Measurements from ENCODE around the gene CNIH2. TPM values are rescaled to one million over a fixed set of nuclear protein-coding genes. Genes with fewer than 3 reads are reported as not detected.

CNIH2 gene
- total and polyA plus RNA-seq, 2 of the 13 experiments (the other 11 are each of a cell fraction or from before 2014, with no cell fraction given), result 0.60 to 0.69 TPM

DNA sequence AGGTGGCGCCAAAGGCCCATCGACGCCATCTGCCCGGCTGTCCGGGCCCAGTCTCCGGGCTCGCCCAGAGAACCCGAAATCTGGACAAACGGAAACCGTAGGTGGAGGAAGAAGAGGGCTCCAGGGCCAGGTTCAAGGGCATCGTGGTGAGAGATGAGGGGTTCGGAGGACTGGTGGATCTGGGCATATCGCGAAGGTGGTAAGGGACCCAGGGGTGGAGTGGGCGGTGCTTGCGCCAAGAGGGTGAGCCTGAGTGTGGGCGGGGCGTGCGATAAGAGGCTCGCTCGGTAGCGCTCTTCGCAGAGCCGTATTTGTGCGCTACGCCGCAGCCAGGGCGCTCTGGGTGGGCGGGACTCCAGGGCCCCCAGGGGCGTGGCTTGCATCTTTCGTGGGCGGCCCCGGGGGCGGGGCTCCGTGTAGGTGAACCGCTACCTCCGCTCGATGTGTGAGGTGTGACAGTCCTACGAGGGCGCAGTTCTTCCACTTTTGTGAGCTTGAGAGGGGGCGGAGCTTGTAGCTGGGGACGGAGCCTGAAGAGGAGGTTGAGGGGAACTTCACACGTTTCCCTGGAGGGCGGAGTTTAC lies 34.1 kb downstream of the CNIH2 start (continued):
- TF ChIP-seq ZSCAN21 (CRISPR knock-in tag; IDR thresholded peaks at IDR 0.05; ENCODE audit: borderline replicate concordance) (peak; percentile 42; the same call in 1 of the 2 replicates), ZMYM4 (CRISPR knock-in tag; IDR thresholded peaks at IDR 0.05) (no peak), JUN (CRISPR knock-in tag; IDR thresholded peaks at IDR 0.05) (peak; percentile 68; the same call in 1 of the 2 replicates), ZNF660 (CRISPR knock-in tag; IDR thresholded peaks at IDR 0.05; ENCODE audit: borderline replicate concordance, low read depth) (no peak), ZNF615 (CRISPR knock-in tag; IDR thresholded peaks at IDR 0.05; ENCODE audit: borderline replicate concordance) (no peak; the same call in 1 of the 2 replicates), KAT7 (CRISPR knock-in tag; IDR thresholded peaks at IDR 0.05; ENCODE audit: borderline replicate concordance) (peak; percentile 77; the same call in 1 of the 2 replicates), PRDM10 (CRISPR knock-in tag; IDR thresholded peaks at IDR 0.05; ENCODE audit: low read depth) (0 out of 2 replicates have a peak, but pooled peaks have one; percentile 43), MAZ (IDR thresholded peaks at IDR 0.05; ENCODE audit: borderline replicate concordance, low read depth, low read length) (peak; percentile 29; the same call in 1 of the 2 replicates), MAZ (CRISPR knock-in tag; IDR thresholded peaks at IDR 0.05; ENCODE audit: low read depth) (no peak; the same call in none of the 2 replicates), ZNF619 (CRISPR knock-in tag; IDR thresholded peaks at IDR 0.05) (peak; percentile 65; the same call in 1 of the 2 replicates), ZMAT3 (CRISPR knock-in tag; conservative IDR thresholded peaks at IDR 0.05) (no peak; the same call in 1 of the 2 replicates), ZNF441 (CRISPR knock-in tag; IDR thresholded peaks at IDR 0.05; ENCODE audit: borderline replicate concordance) (no peak), ZNF318 (CRISPR knock-in tag; IDR thresholded peaks at IDR 0.05) (no peak), ZNF629 (CRISPR knock-in tag; conservative IDR thresholded peaks at IDR 0.05) (no peak), KLF11 (CRISPR knock-in tag; IDR thresholded peaks at IDR 0.05) (no peak), CAMTA2 (CRISPR knock-in tag; IDR thresholded peaks at IDR 0.05; ENCODE audit: borderline replicate concordance) (no peak), CBX1 (IDR thresholded peaks at IDR 0.05; ENCODE audit: low read depth) (no peak), ZNF333 (CRISPR knock-in tag; IDR thresholded peaks at IDR 0.05; ENCODE audit: borderline replicate concordance) (no peak)

Data from HepG2 (cell line).